ENCODE results near the gene CD99L2.

DNA sequence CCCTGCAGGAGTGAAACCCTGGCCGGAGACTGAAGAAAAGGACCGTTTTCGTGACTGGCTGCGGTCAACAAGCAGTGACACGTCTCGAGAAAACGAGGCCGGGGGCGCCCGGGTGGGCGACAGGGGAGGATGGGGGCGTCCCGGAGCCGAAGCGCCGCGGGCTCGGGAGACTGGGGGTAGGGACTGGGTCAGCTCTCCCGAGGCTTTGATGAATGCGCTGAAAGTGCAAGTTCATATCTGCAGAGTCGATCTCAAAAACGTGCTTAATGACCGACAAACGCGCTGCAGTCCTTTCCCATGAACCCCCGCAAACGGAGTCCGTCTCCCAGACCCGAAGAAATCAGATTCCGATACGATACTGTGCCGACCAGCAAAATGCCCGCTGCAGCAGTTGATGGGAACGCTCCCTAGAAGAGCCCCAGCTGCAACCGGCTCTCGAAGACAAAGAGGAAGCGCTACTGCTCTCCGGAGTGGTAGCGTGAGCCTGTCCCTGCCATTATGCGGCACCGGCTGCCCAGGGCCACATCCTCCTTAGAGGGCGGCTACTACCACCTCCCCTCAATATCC lies 806 bp upstream of the CD99L2 start:
- TF ChIP-seq, protein P1, sequence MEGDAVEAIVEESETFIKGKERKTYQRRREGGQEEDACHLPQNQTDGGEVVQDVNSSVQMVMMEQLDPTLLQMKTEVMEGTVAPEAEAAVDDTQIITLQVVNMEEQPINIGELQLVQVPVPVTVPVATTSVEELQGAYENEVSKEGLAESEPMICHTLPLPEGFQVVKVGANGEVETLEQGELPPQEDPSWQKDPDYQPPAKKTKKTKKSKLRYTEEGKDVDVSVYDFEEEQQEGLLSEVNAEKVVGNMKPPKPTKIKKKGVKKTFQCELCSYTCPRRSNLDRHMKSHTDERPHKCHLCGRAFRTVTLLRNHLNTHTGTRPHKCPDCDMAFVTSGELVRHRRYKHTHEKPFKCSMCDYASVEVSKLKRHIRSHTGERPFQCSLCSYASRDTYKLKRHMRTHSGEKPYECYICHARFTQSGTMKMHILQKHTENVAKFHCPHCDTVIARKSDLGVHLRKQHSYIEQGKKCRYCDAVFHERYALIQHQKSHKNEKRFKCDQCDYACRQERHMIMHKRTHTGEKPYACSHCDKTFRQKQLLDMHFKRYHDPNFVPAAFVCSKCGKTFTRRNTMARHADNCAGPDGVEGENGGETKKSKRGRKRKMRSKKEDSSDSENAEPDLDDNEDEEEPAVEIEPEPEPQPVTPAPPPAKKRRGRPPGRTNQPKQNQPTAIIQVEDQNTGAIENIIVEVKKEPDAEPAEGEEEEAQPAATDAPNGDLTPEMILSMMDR (IDR thresholded peaks at IDR 0.05) = no peak
- peak in 1 of 2 donors; percentile 30 for TF ChIP-seq POLR2A (IDR thresholded peaks at IDR 0.05)

Measured in adrenal gland (tissue), 5 donors.